ENCODE measurements around the gene YIPF4.
"Not testable (repeated sequence)": the region's sequence is repeated elsewhere in the genome, so short reads cannot be mapped to it uniquely, and the experiment has no call there.

Gene YIPF4

DNA sequence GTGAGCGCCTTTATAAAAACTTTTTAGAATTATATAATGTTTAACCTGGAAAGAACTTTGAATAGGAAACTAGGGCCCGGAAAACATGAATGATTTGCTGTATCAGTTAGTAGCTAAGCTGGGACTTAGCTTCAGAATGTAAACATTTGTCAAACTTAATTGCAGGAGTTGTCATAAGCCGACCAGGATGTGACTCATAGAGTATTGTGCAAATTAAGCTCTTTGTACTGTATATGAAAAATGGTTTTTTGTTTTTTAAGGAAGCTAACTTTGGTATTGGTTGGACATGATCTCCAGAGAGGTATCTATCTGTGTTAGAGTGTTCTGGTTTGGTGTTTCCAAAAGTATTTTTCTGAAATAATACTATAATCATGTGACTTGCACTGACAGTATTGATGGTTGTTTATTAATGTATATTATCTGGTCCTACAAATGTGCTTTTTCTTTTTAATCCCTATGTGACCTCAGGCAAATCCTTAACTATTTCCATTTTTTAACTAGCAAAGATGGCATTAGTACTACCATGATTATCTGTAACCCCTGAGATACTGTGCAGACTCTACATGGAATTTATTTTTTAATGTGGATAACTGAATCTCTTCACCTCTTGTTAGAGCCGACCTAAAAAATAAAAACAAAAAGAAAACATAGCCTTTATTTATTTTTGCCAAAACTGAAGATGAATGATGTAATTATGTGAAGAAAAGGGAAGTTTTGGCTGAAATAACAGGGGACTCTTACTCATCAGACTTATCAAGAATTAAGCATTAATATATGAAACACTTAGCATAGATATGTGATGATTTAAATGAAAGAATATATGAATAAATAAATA lies 11.7 kb downstream of the YIPF4 start:
- peak; percentile 76 for DNase-seq

DNA sequence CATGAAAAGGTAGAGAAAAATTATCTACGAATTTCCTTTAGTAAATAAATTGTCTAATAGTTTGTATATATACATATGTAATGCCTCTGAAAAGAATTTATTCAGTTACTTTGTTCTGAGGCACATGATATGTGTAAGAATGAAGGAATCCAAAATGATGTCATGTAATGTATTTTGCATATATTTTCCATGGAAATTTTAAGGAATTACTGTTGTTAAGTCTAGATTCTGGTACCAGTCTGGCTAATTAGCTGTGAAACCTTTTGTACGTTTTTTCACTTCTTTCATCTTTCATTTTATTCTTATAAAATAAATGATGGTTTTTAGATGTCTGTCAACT lies 12.3 kb downstream of the YIPF4 start:
- no peak for DNase-seq

DNA sequence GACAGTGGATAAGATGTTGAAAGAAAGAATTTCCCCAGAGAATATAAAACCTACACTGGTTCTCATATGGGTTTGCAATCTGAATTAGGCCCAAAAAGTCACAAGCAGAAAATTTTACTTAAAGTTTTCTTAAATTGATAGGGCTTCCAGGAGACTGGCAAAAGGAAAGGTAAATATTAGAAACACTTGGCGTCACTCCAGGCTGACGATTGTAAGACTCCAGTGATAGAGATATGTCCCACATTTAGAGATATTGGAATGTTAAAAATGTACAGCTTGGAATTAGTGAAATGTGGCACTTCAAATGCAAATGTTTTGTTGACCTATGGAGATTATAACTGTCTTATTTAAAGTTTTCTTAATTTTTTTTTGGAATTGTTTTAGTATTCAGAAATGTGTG lies 14.0 kb downstream of the YIPF4 start:
- no peak for DNase-seq

DNA sequence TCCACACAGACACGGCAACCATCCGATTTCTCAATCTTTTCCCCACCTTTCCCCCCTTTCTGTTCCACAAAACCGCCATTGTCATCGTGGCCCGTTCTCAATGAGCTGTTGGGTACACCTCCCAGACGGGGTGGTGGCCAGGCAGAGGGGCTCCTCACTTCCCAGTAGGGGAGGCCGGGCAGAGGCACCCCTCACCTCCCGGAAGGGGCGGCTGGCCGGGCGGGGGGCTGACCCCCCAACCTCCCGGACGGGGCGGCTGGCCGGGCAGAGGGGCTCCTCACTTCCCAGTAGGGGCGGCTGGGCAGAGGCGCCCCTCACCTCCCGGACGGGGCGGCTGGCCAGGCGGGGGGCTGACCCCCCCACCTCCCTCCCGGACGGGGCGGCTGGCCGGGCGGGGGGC lies 15.8 kb downstream of the YIPF4 start:
- not testable (repeated sequence) for DNase-seq

DNA sequence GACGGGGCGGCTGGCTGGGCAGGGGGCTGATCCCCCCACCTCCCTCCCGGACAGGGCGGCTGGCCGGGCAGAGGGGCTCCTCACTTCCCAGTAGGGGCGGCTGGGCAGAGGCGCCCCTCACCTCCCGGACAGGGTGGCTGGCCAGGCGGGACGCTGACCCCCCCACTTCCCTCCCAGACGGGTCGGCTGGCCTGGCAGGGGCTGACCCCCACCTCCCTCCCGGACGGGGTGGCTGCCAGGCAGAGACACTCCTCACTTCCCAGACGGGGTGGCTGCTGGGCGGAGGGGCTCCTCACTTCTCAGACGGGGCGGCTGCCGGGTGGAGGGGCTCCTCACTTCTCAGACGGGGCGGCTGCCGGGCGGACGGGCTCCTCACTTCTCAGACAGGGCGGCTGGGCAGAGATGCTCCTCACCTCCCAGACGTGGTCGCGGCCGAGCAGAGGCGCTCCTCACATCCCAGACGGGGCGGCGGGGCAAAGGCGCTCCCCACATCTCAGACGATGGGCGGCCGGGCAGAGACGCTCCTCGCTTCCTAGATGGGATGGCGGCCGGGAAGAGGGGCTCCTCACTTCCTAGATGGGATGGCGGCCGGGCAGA lies 16.4 kb downstream of the YIPF4 start:
- DNase-seq: not testable (repeated sequence)

DNA sequence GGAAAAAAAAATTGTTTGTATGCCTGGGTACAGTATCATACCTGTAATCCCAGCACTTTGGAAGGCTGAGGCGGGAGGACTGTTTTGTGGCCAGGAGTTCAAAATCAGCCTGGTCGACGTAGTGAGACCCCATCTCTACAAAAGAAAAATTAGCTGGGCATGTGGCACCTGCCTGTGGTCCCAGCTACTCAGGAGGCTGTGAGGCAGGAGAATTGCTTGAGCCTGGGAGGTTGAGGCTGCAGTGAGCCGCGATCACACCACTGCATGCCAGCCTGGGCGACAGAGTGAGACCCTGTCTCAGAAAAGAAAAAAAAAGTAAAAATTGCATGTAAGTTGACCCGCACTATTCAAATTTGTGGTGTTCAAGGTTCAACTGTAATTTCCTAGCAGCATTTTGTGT lies 32.9 kb downstream of the YIPF4 start:
- no peak for DNase-seq

DNA sequence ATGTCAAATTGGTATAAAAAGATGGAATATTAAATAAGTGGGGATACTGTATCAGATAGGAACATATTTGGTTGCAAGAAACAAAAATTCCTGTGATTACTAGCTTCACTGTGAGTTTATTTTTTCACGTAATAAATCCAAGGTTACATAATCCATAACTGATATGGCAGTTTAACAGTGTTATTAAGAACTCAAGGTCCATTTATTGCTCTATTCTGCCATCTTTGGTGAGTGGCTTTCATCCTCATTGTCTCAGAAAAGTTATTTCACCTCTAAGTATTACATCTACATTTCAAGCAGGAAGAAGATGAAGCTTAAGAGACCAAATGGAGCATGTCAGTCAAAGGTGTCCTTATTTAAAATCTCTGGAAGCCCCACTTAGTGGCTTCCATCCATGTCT lies 37.2 kb downstream of the YIPF4 start:
- DNase-seq: no peak

DNA sequence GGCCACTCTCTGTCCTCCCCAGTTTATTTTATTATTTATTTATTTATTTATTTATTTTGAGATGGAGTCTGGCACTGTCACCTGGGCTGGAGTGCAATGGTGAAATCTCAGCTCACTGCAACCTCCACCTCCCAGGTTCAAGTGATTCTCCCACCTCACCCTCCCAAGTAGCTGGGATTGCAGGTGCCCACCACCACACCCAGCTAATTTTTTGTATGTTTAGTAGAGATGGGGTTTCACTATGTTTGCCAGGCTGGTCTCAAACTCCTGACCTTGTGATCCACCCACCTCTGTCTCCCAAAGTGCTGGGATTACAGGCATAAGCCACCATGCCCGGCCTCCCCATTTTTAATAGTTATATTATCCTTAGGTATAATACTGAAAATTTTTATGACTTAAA lies 51.0 kb downstream of the YIPF4 start:
- not testable (repeated sequence) for DNase-seq

DNA sequence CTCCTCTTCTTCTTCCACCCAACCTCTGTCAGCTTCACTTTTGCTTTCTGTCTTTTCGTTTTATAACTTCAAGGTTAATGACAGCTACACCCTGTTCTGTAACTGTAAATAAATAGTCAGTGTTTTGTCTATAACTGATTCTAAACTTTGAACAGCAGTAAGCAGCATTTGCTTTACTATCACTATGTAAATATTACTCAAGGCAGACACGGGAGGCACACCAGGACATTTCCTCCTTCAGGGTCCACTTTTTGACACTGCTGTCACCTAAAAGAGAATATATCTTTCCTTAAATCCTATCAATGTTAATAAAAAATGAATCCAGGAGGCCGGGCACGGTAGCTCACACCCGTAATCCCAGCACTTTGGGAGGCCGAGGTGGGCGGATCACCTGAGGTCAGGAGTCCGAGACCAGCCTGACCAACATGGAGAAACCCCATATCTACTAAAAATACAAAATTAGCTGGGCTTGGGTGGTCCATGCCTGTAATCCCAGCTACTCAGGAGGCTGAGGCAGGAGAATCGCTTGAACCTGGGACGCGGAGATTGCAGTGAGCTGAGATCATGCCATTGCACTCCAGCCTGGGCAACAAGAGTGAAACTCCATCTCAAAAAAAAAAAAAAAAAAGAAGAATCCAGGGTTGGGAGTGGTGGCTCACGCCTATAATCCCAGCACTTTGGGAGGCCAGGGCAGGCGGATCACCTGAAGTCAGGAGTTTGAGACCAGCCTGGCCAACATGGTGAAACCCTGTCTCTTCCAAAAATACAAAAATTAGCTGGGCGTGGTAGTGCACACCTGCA lies 51.7 kb downstream of the YIPF4 start:
- not testable (repeated sequence) for DNase-seq

DNA sequence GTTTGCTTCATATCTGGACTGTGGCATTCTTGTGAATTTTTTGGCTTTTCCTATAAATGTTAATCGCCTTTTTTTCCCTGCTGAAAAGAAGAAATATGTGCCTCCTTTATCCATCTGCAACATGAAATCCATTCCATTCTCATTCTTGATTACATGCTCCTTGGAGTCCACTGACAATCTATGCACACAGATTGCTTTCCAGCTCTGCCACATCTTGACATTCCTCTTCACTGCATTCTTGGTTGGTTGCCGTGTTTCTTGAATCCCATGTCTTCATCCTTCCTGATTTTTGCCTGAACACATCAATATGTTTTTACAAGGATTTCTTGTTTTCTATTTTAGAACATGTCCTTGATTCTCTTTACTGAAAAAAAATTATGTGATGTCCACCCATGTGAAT lies 52.4 kb downstream of the YIPF4 start:
- no peak for DNase-seq

DNA sequence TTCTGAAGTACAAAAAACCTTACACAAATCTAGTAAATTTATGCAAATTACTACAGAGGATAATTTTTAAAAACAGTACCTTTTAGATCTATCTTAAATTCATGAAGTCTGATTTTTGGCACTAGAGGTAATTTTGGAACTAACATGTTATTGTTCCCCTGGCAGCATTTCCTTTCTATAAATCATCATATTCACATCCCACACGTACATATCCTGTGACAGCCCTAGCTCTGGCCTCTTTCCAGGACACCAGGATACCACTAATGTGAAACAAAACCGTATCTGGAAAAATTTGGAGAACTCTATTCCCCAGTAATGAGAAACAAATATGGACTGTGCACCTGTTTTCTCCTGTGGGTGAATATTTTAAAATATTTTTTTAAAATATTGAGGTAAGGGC lies 65.1 kb downstream of the YIPF4 start:
- no peak for DNase-seq

DNA sequence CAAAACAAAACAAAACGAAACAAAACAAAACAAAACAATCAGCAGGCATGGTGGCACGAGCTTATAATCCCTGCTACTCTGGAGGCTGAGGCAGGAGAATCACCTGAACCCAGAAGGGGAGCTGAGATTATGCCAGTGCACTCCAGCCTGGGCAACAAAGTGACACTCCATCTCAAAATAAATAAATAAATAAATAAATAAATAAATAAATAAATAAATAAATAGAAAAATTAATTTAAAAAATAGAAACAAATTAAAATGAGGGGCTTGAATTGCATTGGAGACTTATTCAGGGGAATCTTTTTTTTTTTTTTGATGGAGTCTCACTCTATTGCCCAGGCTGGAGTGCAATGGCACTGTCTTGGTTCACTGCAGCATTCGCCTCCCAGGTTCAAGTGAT lies 73.1 kb downstream of the YIPF4 start:
- DNase-seq: not testable (repeated sequence)

DNA sequence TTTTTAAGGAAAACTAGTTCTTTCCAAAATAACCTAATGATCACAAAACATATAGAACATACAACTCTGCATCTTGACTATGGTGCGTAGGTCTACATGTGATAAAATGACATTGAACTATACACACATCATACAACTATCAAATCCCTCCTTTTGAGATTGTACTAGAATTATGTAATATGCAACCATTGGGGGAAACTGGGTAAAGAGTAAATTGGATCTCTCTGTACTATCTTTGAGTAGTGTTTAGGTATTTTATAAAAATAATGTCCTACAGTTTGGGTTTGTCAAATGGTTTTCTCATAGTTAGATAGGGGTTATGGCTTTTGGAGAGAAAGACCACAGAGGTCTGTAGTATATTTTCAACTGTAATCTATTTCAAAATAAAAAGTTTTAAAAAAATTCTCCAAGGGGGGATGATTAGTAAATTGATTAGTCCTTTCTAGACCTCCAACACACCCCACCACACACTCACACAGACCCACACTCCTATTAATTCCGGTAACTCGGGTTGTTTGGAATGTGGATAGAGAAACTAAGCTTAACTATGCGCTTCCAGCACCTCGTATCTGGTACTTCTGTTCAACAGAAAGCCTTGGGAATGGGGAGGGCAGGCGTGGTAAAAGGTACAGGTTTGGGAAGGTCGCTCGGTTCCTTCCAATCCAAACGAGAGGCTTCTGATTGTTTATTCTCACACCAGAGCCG lies 78.4 kb downstream of the YIPF4 start:
- DNase-seq: no peak

DNA sequence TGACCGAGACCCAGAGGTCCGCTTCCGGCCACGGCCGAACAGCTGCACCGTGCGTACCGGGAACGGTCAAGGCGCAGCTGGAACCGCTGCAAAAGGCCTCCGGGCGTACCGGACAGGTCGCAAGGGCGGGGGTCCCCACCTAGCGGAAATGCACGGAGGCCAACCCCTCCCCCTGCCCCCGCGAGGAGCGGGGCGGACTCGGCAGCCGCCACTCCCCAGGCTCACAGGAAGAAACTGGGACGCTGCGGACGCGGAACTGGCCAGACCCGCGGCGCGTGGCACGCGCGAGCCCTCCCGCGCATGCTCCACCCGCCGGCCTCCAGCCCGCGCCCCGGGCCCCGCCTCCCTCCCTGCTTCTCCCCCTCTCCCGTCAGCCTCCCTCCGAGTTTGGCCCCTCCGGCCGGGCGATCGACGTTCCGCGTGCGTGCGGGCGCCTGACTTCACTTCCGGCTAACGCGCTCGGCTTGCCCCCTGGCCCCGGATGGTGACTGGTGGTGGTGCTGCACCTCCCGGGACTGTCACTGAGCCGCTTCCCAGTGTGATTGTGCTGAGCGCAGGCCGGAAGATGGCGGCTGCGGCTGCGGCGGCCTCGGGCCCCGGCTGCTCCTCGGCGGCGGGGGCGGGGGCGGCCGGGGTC lies 79.1 kb downstream of the YIPF4 start, which contains the start of gene BIRC6:
Gene BIRC6 (plus strand): TSS at position 343 of the 637 bp plus-strand sequence. CDS start 139 bp downstream, at position 482.
- peak; percentile 99 for DNase-seq

DNA sequence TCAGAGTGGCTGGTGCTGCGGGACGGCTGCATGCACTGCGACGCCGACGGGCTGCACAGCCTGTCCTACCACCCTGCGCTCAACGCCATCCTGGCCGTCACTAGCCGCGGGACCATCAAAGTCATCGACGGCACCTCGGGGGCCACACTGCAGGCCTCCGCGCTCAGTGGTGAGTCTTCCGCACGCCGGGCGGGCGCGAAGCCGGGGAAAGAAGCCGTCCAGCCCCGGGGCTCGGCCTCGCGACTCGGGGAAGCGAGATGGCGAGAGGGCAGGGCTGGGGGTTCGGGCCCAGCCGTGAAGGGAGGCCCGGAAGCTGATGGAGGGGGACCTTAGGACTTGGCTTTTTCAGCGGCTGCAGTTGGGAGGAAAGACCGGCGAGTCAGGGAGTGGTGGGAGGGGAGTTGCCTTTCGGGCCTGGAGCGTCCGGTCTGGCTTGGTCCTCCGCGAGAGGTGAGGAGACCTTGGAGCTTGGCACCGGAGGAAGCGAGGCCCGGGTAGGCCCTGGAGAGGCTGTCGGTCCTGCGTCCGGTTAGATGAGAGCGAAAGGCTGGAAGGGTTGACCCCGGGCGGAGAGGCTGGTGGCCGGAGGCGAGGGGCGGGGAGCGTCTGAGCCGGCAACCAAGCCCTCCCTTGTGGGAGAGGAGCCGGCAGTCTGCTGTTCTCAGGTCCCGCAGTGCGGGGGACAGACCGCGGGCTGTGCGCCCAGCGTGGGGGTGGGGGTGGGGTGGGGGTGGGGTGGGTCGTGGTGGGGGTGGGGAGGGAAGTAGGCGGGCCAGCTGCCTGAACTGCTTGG lies 79.8 kb downstream of the YIPF4 start:
- peak; percentile 45 for DNase-seq

DNA sequence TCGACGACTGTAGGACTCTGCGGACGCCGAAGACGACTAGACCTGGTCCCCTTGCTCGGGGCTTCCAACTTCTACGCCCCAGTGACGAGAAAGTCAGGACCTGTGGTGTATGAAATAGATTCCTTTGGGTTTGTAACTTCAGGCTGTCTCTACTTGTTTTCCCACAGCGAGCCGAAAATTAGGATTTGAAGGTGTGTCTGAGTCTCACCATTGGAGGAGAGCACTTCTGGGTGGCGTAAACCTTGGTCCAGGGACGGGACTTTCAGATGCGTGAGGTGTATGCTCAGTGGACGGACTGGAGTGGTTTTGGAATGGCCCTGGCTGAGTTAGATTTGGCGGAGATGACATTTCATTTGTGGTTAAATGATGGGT lies 80.4 kb downstream of the YIPF4 start:
- peak; percentile 17 for DNase-seq

DNA sequence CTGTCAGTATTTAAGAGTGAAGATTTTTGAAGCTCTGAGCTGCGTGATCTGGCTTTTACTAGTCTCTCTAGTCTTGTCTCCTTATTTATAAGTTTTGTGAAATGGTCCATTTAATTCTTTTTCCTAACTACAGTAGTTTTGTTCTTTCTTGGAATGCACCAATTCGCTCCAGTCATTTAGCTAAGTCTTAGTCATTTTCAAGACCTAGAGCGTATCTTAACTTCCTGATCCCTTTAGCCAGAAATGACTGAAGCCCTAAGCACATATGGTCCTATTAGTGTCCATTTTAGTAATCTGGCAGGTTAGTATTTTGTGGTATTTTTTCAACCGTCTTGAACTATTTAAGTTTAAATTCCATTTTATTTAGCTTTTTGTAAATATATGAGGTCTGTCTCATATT lies 82.7 kb downstream of the YIPF4 start:
- DNase-seq: peak; percentile 23

DNA sequence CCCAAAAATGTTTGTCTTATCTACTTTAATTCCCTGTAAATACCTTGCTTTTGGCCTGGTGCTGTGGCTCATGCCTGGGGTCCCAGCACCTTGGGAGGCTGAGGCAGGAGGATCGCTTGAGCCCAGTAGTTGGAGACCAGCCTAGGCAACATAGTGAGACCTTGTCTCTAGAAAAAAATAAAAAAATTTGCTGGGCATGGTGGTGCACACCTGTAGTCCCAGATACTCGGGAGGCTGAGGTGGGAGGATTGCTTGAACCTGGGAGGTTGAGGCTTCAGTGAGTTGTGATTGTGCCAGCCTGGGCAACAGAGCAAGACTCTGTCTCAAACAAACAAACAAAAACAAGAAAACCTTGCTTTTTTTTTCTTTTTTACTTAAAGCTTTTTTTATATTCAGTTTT lies 85.3 kb downstream of the YIPF4 start:
- DNase-seq: not testable (repeated sequence)

DNA sequence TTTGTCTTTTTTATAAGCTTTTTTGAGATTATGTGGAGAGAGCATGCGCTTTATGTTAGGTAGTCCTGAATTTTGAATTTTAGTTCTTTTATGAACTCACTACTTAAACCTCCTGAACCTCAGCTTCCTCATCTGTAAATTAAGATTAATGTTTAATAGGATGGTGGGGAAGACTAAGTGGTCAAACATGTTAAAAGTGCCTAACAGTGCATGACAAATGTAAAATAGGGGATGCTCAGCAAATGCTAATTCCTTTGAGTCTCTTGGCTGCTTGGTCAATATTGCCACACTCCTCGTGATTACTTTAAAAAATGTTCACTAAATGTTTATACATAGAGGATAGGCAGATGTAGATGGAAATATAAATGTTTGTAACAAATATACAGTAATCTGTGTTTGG lies 85.9 kb downstream of the YIPF4 start:
- DNase-seq: no peak

DNA sequence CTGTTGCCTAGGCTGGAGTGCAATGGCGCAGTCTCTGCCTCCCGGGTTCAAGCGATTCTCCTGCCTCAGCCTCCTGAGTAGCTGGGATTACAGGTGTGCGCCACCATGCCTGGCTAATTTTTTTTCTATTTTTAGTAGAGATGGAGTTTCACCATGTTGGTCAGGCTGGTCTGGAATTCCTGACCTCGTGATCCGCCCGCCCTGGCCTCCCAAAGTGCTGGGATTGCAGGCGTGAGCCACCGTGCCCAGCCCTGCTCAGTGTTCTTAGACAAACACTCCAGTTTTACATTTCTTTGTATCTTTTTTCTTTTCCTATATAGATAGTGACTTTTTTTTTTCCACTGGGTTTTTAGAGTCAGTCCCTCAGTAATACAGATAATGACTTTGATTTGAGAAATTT lies 86.6 kb downstream of the YIPF4 start:
- DNase-seq: not testable (repeated sequence)

DNA sequence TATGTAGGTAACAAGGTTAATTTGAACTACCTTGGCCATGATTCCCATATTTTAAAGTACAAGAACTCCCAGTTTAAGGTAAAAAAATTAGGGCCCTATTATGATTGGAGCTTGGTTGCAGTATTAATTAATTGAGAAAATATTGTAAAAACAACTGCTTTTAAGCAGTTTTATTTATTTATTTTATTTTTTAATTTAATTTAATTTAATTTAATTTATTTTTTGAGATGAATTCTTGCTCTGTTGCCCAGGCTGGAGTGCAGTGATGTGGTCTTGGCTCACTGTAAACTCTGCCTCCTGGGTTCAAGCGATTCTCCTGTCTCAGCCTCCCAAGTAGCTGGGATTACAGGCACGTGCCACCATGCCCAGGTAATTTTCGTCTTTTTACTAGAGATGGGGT lies 88.0 kb downstream of the YIPF4 start:
- DNase-seq: not testable (repeated sequence)

Measured in suppressor macrophage treated with lipopolysaccharide for 4 hours (primary cell).